ENCODE data around the gene TPX2. TPM values are rescaled to one million over a fixed set of nuclear protein-coding genes. Genes with fewer than 3 reads are reported as not detected.

TPX2 gene
- polyA plus RNA-seq, 1 donor from 2014 or later = 2.1 TPM

GRCh38 chr20:31808481-31808880 lies 69.4 kb downstream of the TPX2 start:
- H3K4me2 ChIP-seq (ENCODE audit: low read length) = no peak overlapping the region
- TF ChIP-seq SMC3 (conservative IDR thresholded peaks at IDR 0.05; ENCODE audit: poor library complexity) (no peak), MXI1 (conservative IDR thresholded peaks at IDR 0.05; ENCODE audit: poor library complexity, severe bottlenecking) (no peak), EP300 (conservative IDR thresholded peaks at IDR 0.05; ENCODE audit: poor library complexity, severe bottlenecking) (no peak), RAD21 (conservative IDR thresholded peaks at IDR 0.05) (no peak), POLR2AphosphoS5 (IDR thresholded peaks at IDR 0.05) (no peak), EZH2 (IDR thresholded peaks at IDR 0.05; ENCODE audit: borderline replicate concordance, insufficient read depth, low read length, poor library complexity, severe bottlenecking) (no peak), REST (IDR thresholded peaks at IDR 0.05; ENCODE audit: borderline replicate concordance) (no peak), TAF1 (IDR thresholded peaks at IDR 0.05; ENCODE audit: low read depth) (no peak)
- TF ChIP-seq, protein P1, sequence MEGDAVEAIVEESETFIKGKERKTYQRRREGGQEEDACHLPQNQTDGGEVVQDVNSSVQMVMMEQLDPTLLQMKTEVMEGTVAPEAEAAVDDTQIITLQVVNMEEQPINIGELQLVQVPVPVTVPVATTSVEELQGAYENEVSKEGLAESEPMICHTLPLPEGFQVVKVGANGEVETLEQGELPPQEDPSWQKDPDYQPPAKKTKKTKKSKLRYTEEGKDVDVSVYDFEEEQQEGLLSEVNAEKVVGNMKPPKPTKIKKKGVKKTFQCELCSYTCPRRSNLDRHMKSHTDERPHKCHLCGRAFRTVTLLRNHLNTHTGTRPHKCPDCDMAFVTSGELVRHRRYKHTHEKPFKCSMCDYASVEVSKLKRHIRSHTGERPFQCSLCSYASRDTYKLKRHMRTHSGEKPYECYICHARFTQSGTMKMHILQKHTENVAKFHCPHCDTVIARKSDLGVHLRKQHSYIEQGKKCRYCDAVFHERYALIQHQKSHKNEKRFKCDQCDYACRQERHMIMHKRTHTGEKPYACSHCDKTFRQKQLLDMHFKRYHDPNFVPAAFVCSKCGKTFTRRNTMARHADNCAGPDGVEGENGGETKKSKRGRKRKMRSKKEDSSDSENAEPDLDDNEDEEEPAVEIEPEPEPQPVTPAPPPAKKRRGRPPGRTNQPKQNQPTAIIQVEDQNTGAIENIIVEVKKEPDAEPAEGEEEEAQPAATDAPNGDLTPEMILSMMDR (IDR thresholded peaks at IDR 0.05; ENCODE audit: poor library complexity, severe bottlenecking) = no peak
- no peaks in the 10 kb centered on the region for H3F3A ChIP-seq (ENCODE audit: insufficient read depth, low read length, poor library complexity, severe bottlenecking)
- H3K4me3 ChIP-seq (ENCODE audit: low read length) = no peak overlapping the region
- no peak overlapping the region for H3K27ac ChIP-seq (ENCODE audit: low read length)
- H3K79me2 ChIP-seq (replicated peaks; ENCODE audit: insufficient read depth, low read length) = no peaks in the 10 kb centered on the region
- H4K20me1 ChIP-seq (ENCODE audit: insufficient read depth) = no peaks in the 10 kb centered on the region
- no peak overlapping the region for H3K9ac ChIP-seq (ENCODE audit: low read length)
- no peaks in the 10 kb centered on the region for H3K27me3 ChIP-seq (ENCODE audit: insufficient read depth, low read depth, low read length)
- no peaks in the 10 kb centered on the region for H3K9me3 ChIP-seq (ENCODE audit: low read length)
- no peaks in the 10 kb centered on the region for H3K36me3 ChIP-seq (ENCODE audit: insufficient read depth, low read length)
- H2AFZ ChIP-seq (ENCODE audit: low read depth, low read length) = no peak overlapping the region
- H3K9me2 ChIP-seq (ENCODE audit: insufficient read depth, low read length) = no peaks in the 10 kb centered on the region

- no peak overlapping the region for H3K9ac ChIP-seq (ENCODE audit: low read length)
- H3K36me3 ChIP-seq (ENCODE audit: insufficient read depth, low read length) = no peaks in the 10 kb centered on the region
- TF ChIP-seq TAF1 (IDR thresholded peaks at IDR 0.05; ENCODE audit: low read depth) = no peak
- TF ChIP-seq REST (IDR thresholded peaks at IDR 0.05; ENCODE audit: borderline replicate concordance) = no peak
- TF ChIP-seq, protein P1 (IDR thresholded peaks at IDR 0.05; ENCODE audit: poor library complexity, severe bottlenecking) = no peak
- TF ChIP-seq SMC3 (conservative IDR thresholded peaks at IDR 0.05; ENCODE audit: poor library complexity) = no peak
- TF ChIP-seq MXI1 (conservative IDR thresholded peaks at IDR 0.05; ENCODE audit: poor library complexity, severe bottlenecking) = no peak
- TF ChIP-seq RAD21 (conservative IDR thresholded peaks at IDR 0.05) = no peak
- TF ChIP-seq EP300 (conservative IDR thresholded peaks at IDR 0.05; ENCODE audit: poor library complexity, severe bottlenecking) = no peak
- TF ChIP-seq EZH2 (IDR thresholded peaks at IDR 0.05; ENCODE audit: borderline replicate concordance, insufficient read depth, low read length, poor library complexity, severe bottlenecking) = no peak
- TF ChIP-seq POLR2AphosphoS5 (IDR thresholded peaks at IDR 0.05) = no peak
Measured at GRCh38 chr20:31809661-31810060, 70.6 kb downstream of the TPX2 start.

More at GRCh38 chr20:31809661-31810060, 70.6 kb downstream of the TPX2 start:
- H3K9me2 ChIP-seq (ENCODE audit: insufficient read depth, low read length) = no peaks in the 10 kb centered on the region
- no peak overlapping the region for H3K27ac ChIP-seq (ENCODE audit: low read length)
- no peaks in the 10 kb centered on the region for H4K20me1 ChIP-seq (ENCODE audit: insufficient read depth)
- no peaks in the 10 kb centered on the region for H3K79me2 ChIP-seq (replicated peaks; ENCODE audit: insufficient read depth, low read length)
- H2AFZ ChIP-seq (ENCODE audit: low read depth, low read length) = no peak overlapping the region
- H3F3A ChIP-seq (ENCODE audit: insufficient read depth, low read length, poor library complexity, severe bottlenecking) = no peaks in the 10 kb centered on the region
- H3K9me3 ChIP-seq (ENCODE audit: low read length) = no peaks in the 10 kb centered on the region
- H3K4me2 ChIP-seq (ENCODE audit: low read length) = no peak overlapping the region
- no peaks in the 10 kb centered on the region for H3K27me3 ChIP-seq (ENCODE audit: insufficient read depth, low read depth, low read length)
- no peak overlapping the region for H3K4me3 ChIP-seq (ENCODE audit: low read length)
